CD1c-positive myeloid dendritic cell (primary cell): Measurements from ENCODE around the gene LGMN.

Experiments used
- DNase-seq: peaks from one replicate; pipeline ENCODE4 v3.0.0-alpha.2; 2016; ENCODE audit errors: extremely low spot score

Gene LGMN

GRCh38 chr14:92654239-92654901 lies 94.1 kb downstream of the LGMN start:
- no peak for DNase-seq
